GM12878 (cell line): Measurements from ENCODE around the gene LGALS3BP.

Experiments
- CHD1 ChIP-seq: IDR thresholded peaks from 2 replicates; pipeline ENCODE4 v1.6.1; 2012; ENCODE audit warnings: low read depth, low read length, improper control_type of control experiment
- CTCF ChIP-seq, 3 experiments: IDR thresholded peaks in 2 of 3; conservative IDR thresholded peaks in 1 of 3; 2 replicates each; pipeline ENCODE4 v1.5.1; 2011; ENCODE audit warnings: low read depth in 3 of 3, low read length in 3 of 3, mild to moderate bottlenecking in 3 of 3, control low read depth in 2 of 3, moderate library complexity in 2 of 3, inconsistent platforms in 1 of 3, mixed read lengths in 1 of 3; ENCODE audit not compliant: control insufficient read depth in 2 of 3, insufficient read depth in 1 of 3; ENCODE audit errors: extremely low read depth in 1 of 3
- EP300 ChIP-seq, 2 experiments: fragments of 150-350 bp in 1 of 2; IDR thresholded peaks; 2 replicates each; pipeline ENCODE4 v1.6.1; 2011 to 2012; ENCODE audit warnings: low read depth in 2 of 2, low read length in 2 of 2, borderline replicate concordance in 1 of 2, improper control_type of control experiment in 1 of 2, inconsistent platforms in 1 of 2; ENCODE audit not compliant: control insufficient read depth in 1 of 2
- EZH2 ChIP-seq: IDR thresholded peaks from 2 replicates; pipeline ENCODE4 v1.6.1; 2012; ENCODE audit warnings: low read depth, mild to moderate bottlenecking, control low read depth, inconsistent platforms, low read length, borderline replicate concordance; ENCODE audit not compliant: control insufficient read depth
- KDM1A ChIP-seq: fragments of 200-600 bp; sonication (generic); IDR thresholded peaks from 2 replicates; pipeline ENCODE4 v1.6.1; 2016; ENCODE audit warnings: borderline replicate concordance
- NFXL1 ChIP-seq: fragments of 450-650 bp; IDR thresholded peaks from 2 replicates; pipeline ENCODE4 v1.6.1; 2017; ENCODE audit warnings: antibody characterized with exemption, mild to moderate bottlenecking, borderline replicate concordance
- NFYB ChIP-seq: IDR thresholded peaks from 2 replicates; pipeline ENCODE4 v1.6.1; 2011; ENCODE audit warnings: low read depth, mild to moderate bottlenecking, low read length, improper control_type of control experiment, moderate library complexity; ENCODE audit not compliant: insufficient read depth
- NRF1 ChIP-seq: conservative IDR thresholded peaks from 2 replicates; pipeline ENCODE4 v1.6.1; 2011; ENCODE audit warnings: mild to moderate bottlenecking, low read depth, low read length, improper control_type of control experiment
- RCOR1 ChIP-seq: conservative IDR thresholded peaks from 2 replicates; pipeline ENCODE4 v1.6.1; 2012; ENCODE audit warnings: low read depth, low read length, improper control_type of control experiment
- RFX5 ChIP-seq: IDR thresholded peaks from 2 replicates; pipeline ENCODE4 v1.6.1; 2011; ENCODE audit warnings: low read depth, low read length, improper control_type of control experiment
- TARDBP ChIP-seq: IDR thresholded peaks from 2 replicates; pipeline ENCODE4 v1.6.1; 2016; ENCODE audit warnings: borderline replicate concordance
- ZNF217 ChIP-seq: fragments of 450-650 bp; IDR thresholded peaks from 2 replicates; pipeline ENCODE4 v1.6.1; 2017; ENCODE audit warnings: antibody characterized with exemption, mild to moderate bottlenecking
- ZSCAN29 ChIP-seq: fragments of 450-650 bp; IDR thresholded peaks from 2 replicates; pipeline ENCODE4 v1.6.1; 2017; ENCODE audit warnings: mild to moderate bottlenecking, moderate library complexity

- no peak for TF ChIP-seq EZH2
- TF ChIP-seq CHD1 = no peak
- TF ChIP-seq EP300 (IDR thresholded peaks at IDR 0.05; ENCODE audit: borderline replicate concordance in 1 of 2, control insufficient read depth in 1 of 2, low read depth in 2 of 2, low read length in 2 of 2) = no peak
- TF ChIP-seq NFYB = no peak
- TF ChIP-seq CTCF (IDR thresholded peaks at IDR 0.05 in 2 of 3, conservative IDR thresholded peaks at IDR 0.05 in 1 of 3; ENCODE audit: control insufficient read depth in 2 of 3, extremely low read depth in 1 of 3, insufficient read depth in 1 of 3, low read depth in 3 of 3, low read length in 3 of 3) = no peak
- TF ChIP-seq TARDBP = no peak
- no peak for TF ChIP-seq RFX5
- TF ChIP-seq ZNF217 = no peak
- no peak for TF ChIP-seq ZSCAN29
- no peak for TF ChIP-seq KDM1A
- TF ChIP-seq NRF1 = no peak
- no peak for TF ChIP-seq RCOR1
- no peak for TF ChIP-seq NFXL1
These were observed 15.5 kb upstream of the LGALS3BP start for GRCh38 chr17:78995022-78995760.
